Suppressor macrophage (primary cell): Measurements from ENCODE around the gene PAQR7.

Source experiments
- DNase-seq, 4 experiments: peaks; one replicate each; pipeline ENCODE4 v3.0.0-alpha.2; 2020 to 2022

PAQR7 gene

GRCh38 chr1:25815208-25816111 is 60.0 kb downstream of the PAQR7 start:
- no peak for DNase-seq

- no peak for DNase-seq
Observed at GRCh38 chr1:25814549-25815087, 60.9 kb downstream of the PAQR7 start.

- no peak for DNase-seq
Observed at GRCh38 chr1:25813734-25814471, 61.6 kb downstream of the PAQR7 start.

GRCh38 chr1:25813071-25813733 is 62.3 kb downstream of the PAQR7 start:
- no peak for DNase-seq
